ENCODE measurements around the gene ATXN10. TPM values are rescaled to one million over a fixed set of nuclear protein-coding genes. Genes with fewer than 3 reads are reported as not detected.

ATXN10 gene
- total RNA-seq, 1 donor from 2014 or later, result 232 TPM

DNA sequence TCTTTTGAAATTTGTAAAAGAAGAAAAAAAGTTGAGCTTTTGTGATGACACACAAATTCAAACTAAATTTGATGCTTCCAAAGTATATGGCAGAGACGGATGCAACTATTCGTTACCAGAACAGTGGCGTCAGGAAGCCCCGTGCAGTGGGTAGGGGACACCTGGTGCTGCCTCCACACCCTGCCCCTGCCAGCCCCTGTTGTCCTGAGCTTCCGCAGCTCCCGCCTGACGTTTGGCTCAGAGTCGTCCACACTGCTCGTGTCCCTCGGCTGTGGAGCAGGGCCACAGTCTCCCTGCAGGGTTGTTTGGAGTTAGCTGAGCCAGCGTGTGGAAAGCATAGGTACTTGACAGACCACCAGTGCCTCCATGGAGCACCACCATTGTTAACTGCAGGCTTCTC is 86.3 kb downstream of the ATXN10 start:
- Mint-ChIP-seq H3K9me3 (no peaks in the 10 kb centered on the region), H3K4me1 (peaks cover 20% of the 10 kb centered on the region), H3K4me3 (no peak overlapping the region), H3K27ac (ENCODE audit: unreplicated experiment) (no peak overlapping the region), H3K36me3 (ENCODE audit: low read depth) (peaks cover 15% of the 10 kb centered on the region), H3K27me3 (ENCODE audit: low read depth) (no peaks in the 10 kb centered on the region)
- TF ChIP-seq, protein P1, sequence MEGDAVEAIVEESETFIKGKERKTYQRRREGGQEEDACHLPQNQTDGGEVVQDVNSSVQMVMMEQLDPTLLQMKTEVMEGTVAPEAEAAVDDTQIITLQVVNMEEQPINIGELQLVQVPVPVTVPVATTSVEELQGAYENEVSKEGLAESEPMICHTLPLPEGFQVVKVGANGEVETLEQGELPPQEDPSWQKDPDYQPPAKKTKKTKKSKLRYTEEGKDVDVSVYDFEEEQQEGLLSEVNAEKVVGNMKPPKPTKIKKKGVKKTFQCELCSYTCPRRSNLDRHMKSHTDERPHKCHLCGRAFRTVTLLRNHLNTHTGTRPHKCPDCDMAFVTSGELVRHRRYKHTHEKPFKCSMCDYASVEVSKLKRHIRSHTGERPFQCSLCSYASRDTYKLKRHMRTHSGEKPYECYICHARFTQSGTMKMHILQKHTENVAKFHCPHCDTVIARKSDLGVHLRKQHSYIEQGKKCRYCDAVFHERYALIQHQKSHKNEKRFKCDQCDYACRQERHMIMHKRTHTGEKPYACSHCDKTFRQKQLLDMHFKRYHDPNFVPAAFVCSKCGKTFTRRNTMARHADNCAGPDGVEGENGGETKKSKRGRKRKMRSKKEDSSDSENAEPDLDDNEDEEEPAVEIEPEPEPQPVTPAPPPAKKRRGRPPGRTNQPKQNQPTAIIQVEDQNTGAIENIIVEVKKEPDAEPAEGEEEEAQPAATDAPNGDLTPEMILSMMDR (conservative IDR thresholded peaks at IDR 0.05), result no peak
- DNase-seq (ENCODE audit: low read depth, low spot score), result no peak

DNA sequence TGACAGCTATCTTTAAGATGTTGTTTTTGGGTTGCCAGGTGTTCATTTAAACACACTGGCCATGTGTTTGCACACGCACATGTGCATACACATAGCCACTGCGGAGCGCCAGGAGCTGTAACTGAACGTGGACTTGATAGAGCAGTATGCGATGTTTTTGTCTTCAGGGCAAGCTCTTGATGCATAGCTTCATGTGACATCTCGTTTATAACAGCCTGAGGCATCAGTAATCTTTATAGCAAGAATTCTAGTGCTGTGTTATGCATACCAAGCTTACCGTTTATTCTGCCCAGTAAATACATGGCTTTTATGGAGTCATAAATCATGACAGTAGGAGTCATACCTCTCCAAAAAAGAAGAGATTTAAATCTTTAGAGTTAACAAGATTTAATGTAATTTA is 87.0 kb downstream of the ATXN10 start:
- H3K27ac Mint-ChIP-seq (ENCODE audit: unreplicated experiment), result no peak overlapping the region
- H3K27me3 Mint-ChIP-seq (ENCODE audit: low read depth), result no peaks in the 10 kb centered on the region
- no peaks in the 10 kb centered on the region for H3K9me3 Mint-ChIP-seq
- H3K4me1 Mint-ChIP-seq, result peaks cover 25% of the 10 kb centered on the region
- H3K4me3 Mint-ChIP-seq, result no peak overlapping the region
- H3K36me3 Mint-ChIP-seq (ENCODE audit: low read depth), result peaks cover 15% of the 10 kb centered on the region
- TF ChIP-seq, protein P1 (conservative IDR thresholded peaks at IDR 0.05), result no peak
- DNase-seq (ENCODE audit: low read depth, low spot score), result no peak

DNA sequence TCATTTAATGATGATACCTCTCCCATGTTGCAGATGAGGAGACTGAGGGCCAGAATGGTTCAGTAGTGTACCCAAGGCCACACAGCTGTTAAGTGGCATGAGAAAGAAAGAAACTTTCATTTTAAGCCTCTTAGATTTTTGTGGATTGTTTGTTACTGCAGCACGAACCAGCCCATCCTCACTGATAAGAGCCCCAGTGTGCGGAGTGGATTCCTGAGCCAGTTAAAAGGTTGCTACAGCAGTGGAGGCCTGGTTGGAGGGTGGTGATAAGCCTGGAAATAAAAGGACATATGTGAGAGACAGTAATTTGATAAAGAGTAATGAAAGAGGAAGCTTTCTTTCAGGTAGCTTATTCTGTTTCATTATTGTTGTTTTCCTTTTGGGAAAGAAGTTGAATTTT is 89.0 kb downstream of the ATXN10 start:
- Mint-ChIP-seq H3K9me3 (no peaks in the 10 kb centered on the region), H3K4me3 (no peak overlapping the region), H3K36me3 (ENCODE audit: low read depth) (peaks cover 18% of the 10 kb centered on the region), H3K27ac (ENCODE audit: unreplicated experiment) (no peak overlapping the region), H3K27me3 (ENCODE audit: low read depth) (no peaks in the 10 kb centered on the region), H3K4me1 (peaks cover 35% of the 10 kb centered on the region)
- DNase-seq (ENCODE audit: low read depth, low spot score), result no peak
- TF ChIP-seq, protein P1 (conservative IDR thresholded peaks at IDR 0.05), result no peak

DNA sequence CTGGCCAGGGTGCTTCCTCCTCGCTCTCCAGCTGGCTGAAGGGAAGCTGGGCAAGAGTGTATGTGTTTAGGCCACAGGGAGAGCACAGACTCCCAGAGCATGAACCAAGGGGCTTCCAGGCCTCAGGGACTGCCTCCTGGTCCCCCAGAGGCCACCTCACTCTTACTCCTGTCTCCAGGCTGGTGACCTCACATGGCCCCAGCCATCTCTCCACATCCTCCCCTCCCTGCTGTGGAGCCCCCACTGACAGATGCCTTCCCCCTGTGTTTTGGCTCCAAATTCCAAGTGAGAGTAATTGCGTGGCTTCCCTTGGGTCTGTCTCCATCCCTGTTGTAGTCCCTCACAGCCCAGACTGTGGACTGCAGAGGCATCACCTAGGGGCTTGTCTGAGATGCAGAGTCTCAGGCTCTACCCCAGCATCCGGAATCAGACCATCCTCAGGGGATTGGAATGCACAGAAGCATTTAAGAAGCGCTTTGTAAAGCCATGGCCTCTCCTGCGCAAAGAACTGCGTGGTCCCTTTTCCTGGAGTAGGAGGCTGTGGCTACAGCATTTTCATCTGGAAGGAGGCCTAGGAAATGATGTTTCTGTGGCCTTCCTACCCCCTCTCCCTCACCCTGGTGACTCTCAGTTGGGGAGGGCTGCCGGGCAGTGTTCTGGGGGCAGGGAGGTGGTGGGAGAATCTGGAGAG is 91.1 kb downstream of the ATXN10 start:
- no peak overlapping the region for H3K27ac Mint-ChIP-seq (ENCODE audit: unreplicated experiment)
- H3K27me3 Mint-ChIP-seq (ENCODE audit: low read depth), result no peaks in the 10 kb centered on the region
- peaks cover 25% of the 10 kb centered on the region for H3K4me1 Mint-ChIP-seq
- TF ChIP-seq, protein P1 (conservative IDR thresholded peaks at IDR 0.05), result no peak
- H3K4me3 Mint-ChIP-seq, result no peak overlapping the region
- H3K36me3 Mint-ChIP-seq (ENCODE audit: low read depth), result peaks cover 15% of the 10 kb centered on the region
- no peak for DNase-seq (ENCODE audit: low read depth, low spot score)
- H3K9me3 Mint-ChIP-seq, result no peaks in the 10 kb centered on the region

DNA sequence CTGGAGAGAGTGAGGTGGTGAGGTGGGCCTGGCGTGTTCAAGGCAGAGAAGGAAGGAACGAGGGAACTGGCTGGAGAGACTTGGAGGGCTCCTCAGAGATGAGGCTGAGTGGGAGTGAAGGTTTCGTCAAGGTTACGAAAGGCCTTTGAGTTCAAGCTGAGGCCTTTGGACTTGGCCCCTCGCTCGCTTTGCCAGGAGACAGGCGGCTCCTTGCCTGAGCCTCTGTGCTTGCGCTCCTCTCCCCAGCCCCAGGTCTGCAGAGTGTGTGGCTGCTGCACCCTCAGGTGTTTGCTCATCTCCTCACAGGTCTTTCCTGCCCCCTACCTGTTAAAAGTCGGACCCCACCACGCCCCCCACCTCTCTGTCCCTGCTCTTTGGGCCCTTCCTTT is 91.6 kb downstream of the ATXN10 start:
- DNase-seq (ENCODE audit: low read depth, low spot score), result no peak
- no peaks in the 10 kb centered on the region for H3K27me3 Mint-ChIP-seq (ENCODE audit: low read depth)
- H3K36me3 Mint-ChIP-seq (ENCODE audit: low read depth), result peaks cover 16% of the 10 kb centered on the region
- no peak overlapping the region for H3K27ac Mint-ChIP-seq (ENCODE audit: unreplicated experiment)
- no peaks in the 10 kb centered on the region for H3K9me3 Mint-ChIP-seq
- H3K4me3 Mint-ChIP-seq, result no peak overlapping the region
- TF ChIP-seq, protein P1 (conservative IDR thresholded peaks at IDR 0.05), result no peak
- peaks cover 28% of the 10 kb centered on the region for H3K4me1 Mint-ChIP-seq
